ENCODE data around the gene PRDM4.
"Not testable (repeated sequence)": the region's sequence is repeated elsewhere in the genome, so short reads cannot be mapped to it uniquely, and the experiment has no call there.

Gene PRDM4

GRCh38 chr12:107765316-107765715 is 4.4 kb upstream of the PRDM4 start:
- no peak for DNase-seq

DNA sequence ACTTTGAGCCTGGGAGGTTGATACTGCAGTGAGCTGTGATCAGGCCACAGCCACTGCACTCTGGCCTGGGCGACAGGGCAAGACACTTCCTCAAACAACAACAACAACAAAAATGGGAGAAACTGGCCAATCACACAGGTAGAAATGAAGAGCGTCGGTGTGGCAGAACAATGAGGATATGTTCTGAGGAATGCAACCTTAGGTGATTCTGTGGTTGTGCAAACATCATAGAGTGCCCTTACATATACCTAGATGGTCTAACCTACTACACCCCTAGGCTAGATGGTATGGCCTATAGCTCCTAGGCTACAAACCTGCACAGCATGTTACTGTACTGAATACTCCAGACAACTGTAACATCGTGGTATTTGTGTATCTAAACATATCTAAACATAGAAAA is 3.7 kb upstream of the PRDM4 start:
- DNase-seq, result no peak

DNA sequence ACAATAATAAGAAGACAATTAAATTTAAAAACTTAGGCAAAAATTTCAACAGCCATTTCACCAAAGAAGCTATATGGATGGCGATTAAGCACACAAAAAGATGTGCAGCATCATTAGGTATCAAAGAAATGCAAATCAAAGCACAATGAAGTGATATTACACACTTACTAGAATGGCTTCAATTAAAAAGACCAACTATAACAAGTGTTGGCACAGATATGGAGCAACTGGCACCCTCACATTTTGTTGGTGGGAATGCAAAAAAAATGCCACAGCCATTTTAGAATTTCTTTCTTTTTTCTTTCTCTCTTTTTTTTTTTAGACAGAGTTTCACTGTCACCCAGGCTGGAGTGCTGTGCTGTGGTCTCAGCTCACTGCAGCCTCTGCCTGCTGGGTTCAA is 1.9 kb upstream of the PRDM4 start:
- DNase-seq, result no peak

DNA sequence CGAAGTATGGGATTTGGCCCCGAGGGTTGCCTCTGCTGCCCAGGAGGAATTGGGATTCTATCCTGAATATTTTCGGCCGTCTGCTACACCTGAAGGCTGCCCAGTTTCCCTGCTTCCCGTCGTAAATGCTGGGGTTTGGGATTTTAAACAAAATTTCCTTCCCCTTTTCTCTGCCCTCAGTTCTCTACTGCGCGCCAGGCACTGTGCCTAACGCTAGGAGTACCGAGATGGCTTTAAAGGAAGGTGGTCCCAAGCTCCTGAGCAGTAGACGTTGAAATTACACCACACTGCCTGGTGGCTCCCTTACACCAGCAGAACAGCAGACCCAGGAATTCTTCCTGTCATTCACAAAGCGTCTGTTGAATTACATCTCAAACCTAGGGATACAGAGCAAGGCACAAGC is 566 bp upstream of the PRDM4 start:
- DNase-seq, result no peak

DNA sequence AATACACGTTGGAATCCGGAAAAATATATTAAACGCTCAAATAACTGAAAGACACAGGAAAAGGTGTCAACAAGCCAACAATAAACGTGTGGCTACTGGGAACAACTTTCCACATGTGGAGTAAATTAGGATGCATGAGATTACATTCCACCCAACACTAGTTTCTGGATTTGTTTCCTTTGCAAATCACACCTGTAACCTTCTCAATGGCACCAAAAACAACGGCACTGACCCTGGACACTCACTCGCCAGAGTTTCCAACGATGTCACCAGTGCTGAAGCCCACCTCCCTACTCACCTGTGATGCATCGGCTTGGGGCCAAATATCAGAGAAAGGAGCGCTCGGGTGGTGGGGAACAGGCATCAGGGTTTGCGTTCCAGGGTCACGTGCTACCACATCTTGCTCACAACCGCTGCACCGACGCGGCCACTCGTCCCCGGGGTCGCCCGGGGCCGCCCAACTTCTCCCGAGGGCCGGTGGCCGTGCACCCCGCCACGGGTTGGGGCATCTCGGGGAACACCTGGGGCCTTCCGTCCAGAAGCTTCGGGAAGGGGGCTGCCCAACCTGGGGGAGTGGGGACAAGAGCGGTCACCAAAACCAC is 629 bp downstream of the PRDM4 start:
- peak in 1 of 4 experiments; percentile 13 for DNase-seq

- DNase-seq, result no peak
Measured at GRCh38 chr12:107759410-107759809, 1.5 kb downstream of the PRDM4 start.

GRCh38 chr12:107749083-107749482 is 11.9 kb downstream of the PRDM4 start:
- DNase-seq, result no peak

- DNase-seq, result no peak
Measured at GRCh38 chr12:107748472-107748871, 12.5 kb downstream of the PRDM4 start.

DNA sequence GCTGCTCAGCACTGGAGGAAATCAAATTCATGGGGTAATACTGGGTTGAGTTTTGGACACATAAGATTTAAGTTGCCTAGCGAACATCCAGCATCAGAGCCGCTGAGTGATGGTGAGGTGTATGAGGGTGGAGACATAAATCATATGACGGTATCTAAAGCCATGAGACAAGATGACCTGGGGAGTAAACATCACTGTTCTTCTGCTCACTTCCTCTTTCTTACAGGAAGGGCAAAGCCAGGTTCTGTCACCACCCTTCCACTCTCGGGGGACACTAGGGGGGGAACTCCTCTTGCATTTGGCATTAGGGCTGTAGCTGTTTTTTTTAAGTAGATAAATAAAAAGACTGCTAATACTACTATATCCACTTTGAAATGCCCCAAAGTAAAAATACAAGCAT is 24.0 kb downstream of the PRDM4 start:
- DNase-seq, result no peak

- DNase-seq, result no peak
Measured at GRCh38 chr12:107735763-107736162, 25.2 kb downstream of the PRDM4 start.

DNA sequence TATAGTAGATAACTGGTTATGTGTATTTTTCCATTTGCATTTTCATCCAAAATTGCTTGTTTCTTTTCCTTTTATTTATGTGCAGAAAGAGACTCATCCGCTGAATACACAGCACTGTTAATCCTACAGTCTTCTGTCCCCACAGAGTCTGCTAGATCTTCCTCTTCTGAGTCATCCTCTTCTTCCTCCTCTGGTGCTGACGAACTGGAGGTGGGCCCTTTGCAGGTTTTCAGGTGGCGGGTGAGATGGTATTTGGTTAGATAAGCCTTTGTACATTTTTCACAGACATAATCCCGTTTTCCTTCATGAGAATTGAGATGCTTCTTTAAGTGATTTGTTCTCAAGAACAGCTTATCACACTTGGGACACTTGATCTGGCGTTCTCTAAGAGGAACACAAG is 26.8 kb downstream of the PRDM4 start:
- no peak for DNase-seq

- no peak for DNase-seq
Measured at GRCh38 chr12:107732365-107732764, 28.6 kb downstream of the PRDM4 start.

- DNase-seq, result no peak
Measured at GRCh38 chr12:107731366-107731765, 29.6 kb downstream of the PRDM4 start.

- no peak for DNase-seq
Measured at GRCh38 chr12:107730618-107731341, 30.2 kb downstream of the PRDM4 start.

DNA sequence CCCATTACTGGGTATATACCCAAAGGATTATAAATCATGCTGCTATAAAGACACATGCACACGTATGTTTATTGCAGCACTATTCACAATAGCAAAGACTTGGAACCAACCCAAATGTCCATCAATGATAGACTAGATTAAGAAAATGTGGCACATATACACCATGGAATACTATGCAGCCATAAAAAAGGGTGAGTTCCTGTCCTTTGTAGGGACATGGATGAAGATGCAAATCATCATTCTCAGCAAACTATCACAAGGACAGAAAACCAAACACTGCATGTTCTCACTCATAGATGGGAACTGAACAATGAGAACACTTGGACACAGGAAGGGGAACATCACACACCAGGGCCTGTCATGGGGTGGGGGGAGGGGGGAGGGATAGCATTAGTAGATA is 33.2 kb downstream of the PRDM4 start:
- not testable (repeated sequence) for DNase-seq

DNA sequence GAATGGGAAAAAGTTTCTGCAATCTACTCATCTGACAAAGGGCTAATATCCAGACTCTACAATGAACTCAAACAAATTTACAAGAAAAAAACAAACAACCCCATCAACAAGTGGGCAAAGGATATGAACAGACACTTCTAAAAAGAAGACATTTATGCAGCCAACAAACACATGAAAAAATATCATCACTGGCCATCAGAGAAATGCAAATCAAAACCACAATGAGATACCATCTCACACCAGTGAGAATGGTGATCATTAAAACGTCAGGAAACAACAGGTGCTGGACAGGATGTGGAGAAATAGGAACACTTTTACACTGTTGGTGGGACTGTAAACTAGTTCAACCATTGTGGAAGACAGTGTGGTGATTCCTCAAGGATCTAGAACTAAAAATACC is 33.6 kb downstream of the PRDM4 start:
- not testable (repeated sequence) for DNase-seq

GRCh38 chr12:107718606-107719005 is 42.3 kb downstream of the PRDM4 start:
- no peak for DNase-seq

GRCh38 chr12:107715780-107716179 is 45.2 kb downstream of the PRDM4 start:
- no peak for DNase-seq

GRCh38 chr12:107705522-107705921 is 55.4 kb downstream of the PRDM4 start:
- DNase-seq, result not testable (repeated sequence)

DNA sequence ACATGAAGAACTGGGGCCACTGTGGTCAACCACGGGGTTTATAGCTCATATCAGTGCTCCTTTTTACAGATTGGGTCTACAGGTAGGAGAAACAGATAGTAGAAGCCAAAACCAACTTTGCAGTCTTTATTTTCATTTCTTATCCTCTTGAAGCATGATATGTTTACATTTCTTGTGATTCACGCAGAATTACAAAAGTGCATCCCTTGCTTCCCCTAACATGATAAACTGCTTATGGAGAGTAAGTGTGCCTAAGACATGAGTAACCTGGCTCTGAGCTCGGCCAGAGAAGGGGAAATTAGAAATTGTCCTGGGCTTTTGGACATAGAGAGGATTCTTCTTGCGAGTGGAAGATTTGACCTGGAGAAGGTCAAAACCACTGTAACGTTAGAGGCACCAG is 56.9 kb downstream of the PRDM4 start:
- no peak for DNase-seq

- no peak for DNase-seq
Measured at GRCh38 chr12:107702106-107702505, 58.8 kb downstream of the PRDM4 start.

DNA sequence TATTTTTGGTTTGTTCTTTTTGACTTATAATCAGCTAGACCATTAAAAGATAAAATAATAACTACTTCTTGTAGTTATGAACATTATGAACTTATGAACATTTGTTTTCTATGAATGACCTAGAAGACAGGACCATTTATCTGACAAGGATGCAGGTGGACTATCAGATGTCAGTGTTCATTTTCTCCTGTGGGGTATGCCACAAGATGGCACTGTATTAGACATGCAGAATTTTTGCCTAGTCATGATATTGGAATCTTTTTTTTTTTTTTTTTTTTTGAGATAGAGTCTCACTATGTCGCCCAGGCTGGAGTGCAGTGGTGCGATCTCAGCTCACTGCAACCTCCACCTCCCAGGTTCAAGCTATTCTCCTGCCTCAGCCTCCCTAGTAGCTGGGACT is 65.2 kb downstream of the PRDM4 start:
- DNase-seq, result not testable (repeated sequence)

- peak; percentile 81 to 91 (median 88) for DNase-seq
Measured at GRCh38 chr12:107685360-107686248, 75.3 kb downstream of the PRDM4 start, which contains the start of gene PWP1. PWP1 (plus strand) TSS chr12:107685799; CDS start chr12:107685900, 101 bp downstream.

- DNase-seq, result no peak
Measured at GRCh38 chr12:107684990-107685359, 76.0 kb downstream of the PRDM4 start.

All from activated CD4-positive, CD25-positive, alpha-beta regulatory T cell (primary cell).